ENCODE results near the gene ABR.

ABR gene

DNA sequence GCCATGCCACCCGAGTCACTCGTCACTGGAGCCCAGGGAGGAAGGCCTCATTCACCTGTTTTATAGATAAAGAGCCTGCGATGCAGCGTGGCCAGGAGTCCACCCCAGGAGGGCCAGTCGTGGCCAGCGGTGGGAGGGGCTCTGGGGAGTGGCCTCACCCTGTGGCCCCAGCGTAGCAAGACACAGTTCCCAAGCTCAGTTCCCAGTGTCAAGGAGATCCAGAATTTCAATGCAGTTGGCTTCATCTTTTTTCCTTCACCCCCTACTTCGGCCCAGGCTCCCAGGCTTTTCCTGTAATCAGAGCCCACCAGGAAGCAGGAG is 84.0 kb downstream of the ABR start:
- ChIA-PET CTCF (interaction anchor here (1.3 to 1.4 kb wide), 2 partner anchors 27 to 102 kb away, joined by 3 to 4 read pairs; no protein-coding TSS in a partner anchor), POLR2A (interaction anchor here (0.5 kb wide), 1 partner anchor 26 kb away, joined by 3 read pairs; no protein-coding TSS in a partner anchor)
- H3K9me3 ChIP-seq (ENCODE audit: control extremely low read depth in 1 of 5, control insufficient read depth in 4 of 5, insufficient read depth in 2 of 5, low read depth in 1 of 5, low read length in 4 of 5), result no peaks in the 10 kb centered on the region
- H3K27ac ChIP-seq (ENCODE audit: insufficient read depth in 1 of 2, low read depth in 1 of 2, low read length in 2 of 2, poor library complexity in 1 of 2, severe bottlenecking in 2 of 2), result no peak overlapping the region
- no peaks in the 10 kb centered on the region for H3K27me3 ChIP-seq (replicated peaks in 2 of 5; ENCODE audit: control insufficient read depth in 4 of 5, insufficient read depth in 5 of 5, low read length in 4 of 5)
- H3K36me3 ChIP-seq (ENCODE audit: control insufficient read depth in 4 of 4, insufficient read depth in 4 of 4, low read length in 3 of 4), result peaks cover 0 to 57% (median 20%) of the 10 kb centered on the region in 4 experiments
- H3K4me1 ChIP-seq (ENCODE audit: control extremely low read depth in 1 of 4, control insufficient read depth in 4 of 4, insufficient read depth in 4 of 4, low read length in 3 of 4), result peaks cover 2 to 35% (median 20%) of the 10 kb centered on the region in 4 experiments
- WGBS (ENCODE audit: insufficient coverage), result 67% methylated on average over 8 of the region's 8 CpGs
- no peak for DNase-seq
- no peak overlapping the region for H3K4me3 ChIP-seq (ENCODE audit: control insufficient read depth in 1 of 7, extremely low read depth in 1 of 7, insufficient read depth in 4 of 7, low read depth in 2 of 7, low read length in 6 of 7)

DNA sequence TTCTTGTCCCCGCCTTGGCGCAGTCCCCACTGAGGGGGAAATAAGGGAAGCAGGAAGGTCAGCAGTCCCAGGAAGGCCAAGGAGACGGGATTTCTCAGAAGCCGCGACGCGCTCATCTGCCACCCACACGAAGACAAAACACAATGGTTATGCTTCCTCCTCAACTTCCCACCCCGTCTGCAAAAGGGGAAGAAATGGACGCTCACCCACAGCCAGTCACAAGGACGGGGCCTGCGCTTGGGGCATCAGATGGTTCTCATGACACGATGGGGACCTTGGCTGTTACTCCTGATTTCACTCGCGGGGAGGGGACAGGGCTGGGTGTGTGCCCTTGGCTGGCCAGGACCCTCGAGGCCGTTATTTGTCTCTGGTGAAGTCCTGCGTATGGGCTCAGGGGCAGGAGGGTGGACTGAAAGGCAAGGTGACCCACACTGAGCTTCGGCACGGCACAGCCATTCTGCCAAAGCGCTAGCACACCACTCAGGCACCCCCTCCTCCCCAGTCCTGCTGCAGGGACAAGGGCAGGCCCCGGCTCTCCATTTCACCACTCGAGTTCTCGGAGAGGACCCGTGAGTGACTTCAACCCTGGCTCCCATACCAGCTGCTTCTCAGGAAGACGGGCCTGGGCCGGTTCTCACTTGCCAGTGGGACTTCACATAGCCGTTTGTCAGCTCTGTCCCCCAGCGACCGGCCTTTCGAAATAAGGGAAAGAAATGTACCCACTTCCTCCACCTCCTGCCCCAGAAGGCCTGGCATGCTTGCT is 84.5 kb downstream of the ABR start:
- peaks cover 0 to 58% (median 21%) of the 10 kb centered on the region in 4 experiments for H3K36me3 ChIP-seq (ENCODE audit: control insufficient read depth in 4 of 4, insufficient read depth in 4 of 4, low read length in 3 of 4)
- CTCF ChIA-PET, result interaction anchor here (1.4 to 2.0 kb wide), 2 partner anchors 10 to 102 kb away, joined by 3 to 6 read pairs; no protein-coding TSS in a partner anchor
- H3K27ac ChIP-seq (ENCODE audit: insufficient read depth in 1 of 2, low read depth in 1 of 2, low read length in 2 of 2, poor library complexity in 1 of 2, severe bottlenecking in 2 of 2), result no peak overlapping the region
- peaks cover 2 to 35% (median 20%) of the 10 kb centered on the region in 4 experiments for H3K4me1 ChIP-seq (ENCODE audit: control extremely low read depth in 1 of 4, control insufficient read depth in 4 of 4, insufficient read depth in 4 of 4, low read length in 3 of 4)
- H3K27me3 ChIP-seq (replicated peaks in 2 of 5; ENCODE audit: control insufficient read depth in 4 of 5, insufficient read depth in 5 of 5, low read length in 4 of 5), result no peaks in the 10 kb centered on the region
- 79% methylated on average over 30 of the region's 31 CpGs for WGBS (ENCODE audit: insufficient coverage)
- DNase-seq, result peak in 1 of 3 donors; percentile 23
- POLR2A ChIA-PET, result no interaction called here
- H3K9me3 ChIP-seq (ENCODE audit: control extremely low read depth in 1 of 5, control insufficient read depth in 4 of 5, insufficient read depth in 2 of 5, low read depth in 1 of 5, low read length in 4 of 5), result no peaks in the 10 kb centered on the region
- H3K4me3 ChIP-seq (ENCODE audit: control insufficient read depth in 1 of 7, extremely low read depth in 1 of 7, insufficient read depth in 4 of 7, low read depth in 2 of 7, low read length in 6 of 7), result no peak overlapping the region

DNA sequence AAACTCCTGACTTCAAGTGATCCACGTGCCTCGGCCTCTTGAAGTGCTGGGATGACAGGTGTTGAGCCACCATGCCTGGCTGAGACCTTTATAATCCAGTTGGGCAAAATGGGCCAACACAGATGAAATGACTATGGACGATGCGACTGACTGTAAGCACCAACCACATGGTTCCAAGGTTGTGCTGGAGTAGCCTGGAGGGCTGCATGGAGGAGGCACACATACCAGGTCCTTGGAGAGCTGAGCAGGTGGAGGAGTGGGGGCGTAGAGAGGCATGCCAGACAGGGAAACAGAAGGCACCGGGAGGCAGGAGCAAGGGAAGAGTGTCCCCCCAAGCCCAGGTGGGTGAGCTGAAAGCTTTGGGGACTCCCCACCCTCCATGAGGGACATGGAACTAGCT is 85.2 kb downstream of the ABR start:
- Histone ChIP-seq H3K27ac (ENCODE audit: insufficient read depth in 1 of 2, low read depth in 1 of 2, low read length in 2 of 2, poor library complexity in 1 of 2, severe bottlenecking in 2 of 2) (no peak overlapping the region), H3K27me3 (replicated peaks in 2 of 5; ENCODE audit: control insufficient read depth in 4 of 5, insufficient read depth in 5 of 5, low read length in 4 of 5) (no peaks in the 10 kb centered on the region), H3K9me3 (ENCODE audit: control extremely low read depth in 1 of 5, control insufficient read depth in 4 of 5, insufficient read depth in 2 of 5, low read depth in 1 of 5, low read length in 4 of 5) (no peaks in the 10 kb centered on the region), H3K4me1 (ENCODE audit: control extremely low read depth in 1 of 4, control insufficient read depth in 4 of 4, insufficient read depth in 4 of 4, low read length in 3 of 4) (peaks cover 2 to 35% (median 20%) of the 10 kb centered on the region in 4 experiments), H3K4me3 (ENCODE audit: control insufficient read depth in 1 of 7, extremely low read depth in 1 of 7, insufficient read depth in 4 of 7, low read depth in 2 of 7, low read length in 6 of 7) (no peak overlapping the region), H3K36me3 (ENCODE audit: control insufficient read depth in 4 of 4, insufficient read depth in 4 of 4, low read length in 3 of 4) (peaks cover 0 to 58% (median 21%) of the 10 kb centered on the region in 4 experiments)
- 91% methylated on average over 6 of the region's 6 CpGs for WGBS (ENCODE audit: insufficient coverage)
- ChIA-PET CTCF (interaction anchor here (2.0 kb wide), 1 partner anchor 9 kb away, joined by 6 read pairs; no protein-coding TSS in a partner anchor), POLR2A (no interaction called here)
- no peak for DNase-seq

DNA sequence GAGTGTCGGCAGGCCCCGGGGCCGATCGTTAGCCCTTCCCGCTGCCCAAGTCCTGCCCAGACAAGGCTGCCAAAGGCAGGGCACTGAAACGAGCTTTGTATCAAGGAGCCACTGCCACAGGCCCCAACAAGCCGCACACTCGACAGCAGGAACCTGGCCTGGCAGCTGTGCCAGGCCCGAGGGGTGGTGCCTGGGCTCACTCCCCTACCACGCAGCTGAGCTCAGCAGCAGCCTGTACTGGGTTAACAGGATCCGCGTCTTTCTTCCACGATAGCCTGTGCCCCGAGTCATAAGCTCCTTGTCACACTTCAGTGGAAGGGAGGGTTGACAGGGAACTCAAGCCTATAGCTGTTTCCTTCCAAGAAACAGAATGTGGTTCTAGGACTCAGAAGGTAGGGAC is 87.9 kb downstream of the ABR start:
- peaks cover 0 to 59% (median 18%) of the 10 kb centered on the region in 4 experiments for H3K36me3 ChIP-seq (ENCODE audit: control insufficient read depth in 4 of 4, insufficient read depth in 4 of 4, low read length in 3 of 4)
- POLR2A ChIA-PET, result no interaction called here
- no peak for DNase-seq
- H3K9me3 ChIP-seq (ENCODE audit: control extremely low read depth in 1 of 5, control insufficient read depth in 4 of 5, insufficient read depth in 2 of 5, low read depth in 1 of 5, low read length in 4 of 5), result no peaks in the 10 kb centered on the region
- no peak overlapping the region for H3K4me3 ChIP-seq (ENCODE audit: control insufficient read depth in 1 of 7, extremely low read depth in 1 of 7, insufficient read depth in 4 of 7, low read depth in 2 of 7, low read length in 6 of 7)
- CTCF ChIA-PET, result interaction anchor here (0.8 to 1.8 kb wide), 2 partner anchors 32 to 35 kb away, joined by 3 to 4 read pairs; no protein-coding TSS in a partner anchor
- peaks cover 0 to 24% (median 17%) of the 10 kb centered on the region in 4 experiments for H3K4me1 ChIP-seq (ENCODE audit: control extremely low read depth in 1 of 4, control insufficient read depth in 4 of 4, insufficient read depth in 4 of 4, low read length in 3 of 4)
- H3K27me3 ChIP-seq (replicated peaks in 2 of 5; ENCODE audit: control insufficient read depth in 4 of 5, insufficient read depth in 5 of 5, low read length in 4 of 5), result no peaks in the 10 kb centered on the region
- H3K27ac ChIP-seq (ENCODE audit: insufficient read depth in 1 of 2, low read depth in 1 of 2, low read length in 2 of 2, poor library complexity in 1 of 2, severe bottlenecking in 2 of 2), result no peak overlapping the region
- WGBS (ENCODE audit: insufficient coverage), result 97% methylated on average over 14 of the region's 14 CpGs

DNA sequence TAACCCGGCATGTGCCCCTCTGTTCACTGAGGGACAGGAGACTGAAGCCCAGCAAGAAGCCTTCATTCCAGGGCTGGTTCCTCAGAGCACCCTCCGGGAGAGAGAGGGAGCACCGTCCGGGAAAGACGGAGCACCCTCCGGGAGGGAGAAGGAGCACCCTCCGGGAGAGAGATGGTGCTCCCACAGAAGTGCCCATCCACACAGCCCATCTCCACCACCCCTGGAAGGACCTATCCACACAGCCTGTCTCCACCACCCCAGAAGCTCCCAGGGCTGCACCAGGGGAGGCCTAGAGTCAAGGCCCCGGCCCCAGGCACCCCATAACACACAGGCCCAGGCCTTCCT is 88.6 kb downstream of the ABR start:
- Histone ChIP-seq H3K27me3 (replicated peaks in 2 of 5; ENCODE audit: control insufficient read depth in 4 of 5, insufficient read depth in 5 of 5, low read length in 4 of 5) (no peaks in the 10 kb centered on the region), H3K4me3 (ENCODE audit: control insufficient read depth in 1 of 7, extremely low read depth in 1 of 7, insufficient read depth in 4 of 7, low read depth in 2 of 7, low read length in 6 of 7) (no peak overlapping the region), H3K9me3 (ENCODE audit: control extremely low read depth in 1 of 5, control insufficient read depth in 4 of 5, insufficient read depth in 2 of 5, low read depth in 1 of 5, low read length in 4 of 5) (no peaks in the 10 kb centered on the region), H3K36me3 (ENCODE audit: control insufficient read depth in 4 of 4, insufficient read depth in 4 of 4, low read length in 3 of 4) (peaks cover 0 to 60% (median 18%) of the 10 kb centered on the region in 4 experiments), H3K27ac (ENCODE audit: insufficient read depth in 1 of 2, low read depth in 1 of 2, low read length in 2 of 2, poor library complexity in 1 of 2, severe bottlenecking in 2 of 2) (no peak overlapping the region), H3K4me1 (ENCODE audit: control extremely low read depth in 1 of 4, control insufficient read depth in 4 of 4, insufficient read depth in 4 of 4, low read length in 3 of 4) (peaks cover 0 to 17% (median 10%) of the 10 kb centered on the region in 4 experiments)
- DNase-seq, result no peak
- 86% methylated on average over 1 of the region's 8 CpGs for WGBS (ENCODE audit: insufficient coverage)
- CTCF ChIA-PET, result no interaction called here
- POLR2A ChIA-PET, result interaction anchor here (0.7 kb wide), 1 partner anchor 42 kb away, joined by 3 read pairs; no protein-coding TSS in a partner anchor

DNA sequence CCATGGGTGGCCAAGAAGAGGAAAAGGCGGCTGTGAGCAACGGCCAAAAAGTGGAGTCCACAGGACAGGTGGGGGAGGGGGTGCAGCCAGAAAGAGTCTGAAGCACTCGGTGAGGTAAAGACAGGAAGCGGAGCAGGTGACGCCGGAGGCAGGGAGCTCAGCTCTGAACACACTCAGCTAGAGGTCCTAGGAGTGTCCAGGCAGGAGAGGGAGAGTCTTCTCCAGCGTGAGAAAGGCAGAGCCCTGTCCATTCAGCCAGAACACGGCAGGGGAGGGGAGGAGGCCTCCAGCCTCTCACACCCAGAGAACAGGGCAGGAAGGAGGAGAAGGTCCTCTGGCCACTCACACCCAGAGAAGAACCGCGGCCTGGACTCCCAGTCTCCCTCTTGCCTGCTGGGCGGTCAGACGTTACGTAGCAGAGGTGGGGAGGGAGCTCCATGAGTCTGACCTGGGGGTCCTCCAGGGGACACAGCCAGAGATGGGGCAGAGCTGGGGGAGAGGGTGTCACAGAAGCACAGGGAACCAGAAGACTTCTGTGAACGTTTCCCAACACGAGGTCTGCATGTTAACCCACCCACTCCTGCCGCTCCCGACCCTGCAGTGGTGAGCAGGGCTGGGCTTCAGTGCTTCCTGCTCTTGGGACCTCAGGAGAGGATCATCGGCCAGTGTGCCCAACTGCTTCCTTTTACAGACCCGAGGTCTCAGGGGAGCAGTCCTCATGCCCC is 89.2 kb downstream of the ABR start:
- H3K4me3 ChIP-seq (ENCODE audit: control insufficient read depth in 1 of 7, extremely low read depth in 1 of 7, insufficient read depth in 4 of 7, low read depth in 2 of 7, low read length in 6 of 7), result no peak overlapping the region
- no peaks in the 10 kb centered on the region for H3K27me3 ChIP-seq (replicated peaks in 2 of 5; ENCODE audit: control insufficient read depth in 4 of 5, insufficient read depth in 5 of 5, low read length in 4 of 5)
- CTCF ChIA-PET, result interaction anchor here (1.2 kb wide), 1 partner anchor 32 kb away, joined by 3 read pairs; no protein-coding TSS in a partner anchor
- no peaks in the 10 kb centered on the region for H3K9me3 ChIP-seq (ENCODE audit: control extremely low read depth in 1 of 5, control insufficient read depth in 4 of 5, insufficient read depth in 2 of 5, low read depth in 1 of 5, low read length in 4 of 5)
- H3K36me3 ChIP-seq (ENCODE audit: control insufficient read depth in 4 of 4, insufficient read depth in 4 of 4, low read length in 3 of 4), result peaks cover 0 to 60% (median 18%) of the 10 kb centered on the region in 4 experiments
- POLR2A ChIA-PET, result interaction anchor here (0.5 to 0.7 kb wide), 2 partner anchors 42 to 252 kb away, joined by 3 read pairs; no protein-coding TSS in a partner anchor
- no peak overlapping the region for H3K27ac ChIP-seq (ENCODE audit: insufficient read depth in 1 of 2, low read depth in 1 of 2, low read length in 2 of 2, poor library complexity in 1 of 2, severe bottlenecking in 2 of 2)
- no peak for DNase-seq
- WGBS (ENCODE audit: insufficient coverage), result 95% methylated on average over 19 of the region's 19 CpGs
- H3K4me1 ChIP-seq (ENCODE audit: control extremely low read depth in 1 of 4, control insufficient read depth in 4 of 4, insufficient read depth in 4 of 4, low read length in 3 of 4), result peaks cover 0 to 11% (median 5%) of the 10 kb centered on the region in 4 experiments
